Dermis microvascular lymphatic vessel endothelial cell (primary cell): ENCODE data around the gene SIGLEC5. TPM values are rescaled to one million over a fixed set of nuclear protein-coding genes. Genes with fewer than 3 reads are reported as not detected.

Source experiments
- DNase-seq, 2 donors: peaks; one replicate each; pipeline versions ENCODE4 v3.0.0 to v3.0.0-alpha.2; 2010; ENCODE audit warnings: low read depth in 2 of 2
- total RNA-seq: library from RNA; depleted of rRNA; stranded (reverse); fragments of >200 nt; gene quantifications from 2 replicates; pipeline ENCODE4 v1.2.1, GENCODE V29; 2014

SIGLEC5 gene
- total RNA-seq, 1 donor from 2014 or later: not detected

DNA sequence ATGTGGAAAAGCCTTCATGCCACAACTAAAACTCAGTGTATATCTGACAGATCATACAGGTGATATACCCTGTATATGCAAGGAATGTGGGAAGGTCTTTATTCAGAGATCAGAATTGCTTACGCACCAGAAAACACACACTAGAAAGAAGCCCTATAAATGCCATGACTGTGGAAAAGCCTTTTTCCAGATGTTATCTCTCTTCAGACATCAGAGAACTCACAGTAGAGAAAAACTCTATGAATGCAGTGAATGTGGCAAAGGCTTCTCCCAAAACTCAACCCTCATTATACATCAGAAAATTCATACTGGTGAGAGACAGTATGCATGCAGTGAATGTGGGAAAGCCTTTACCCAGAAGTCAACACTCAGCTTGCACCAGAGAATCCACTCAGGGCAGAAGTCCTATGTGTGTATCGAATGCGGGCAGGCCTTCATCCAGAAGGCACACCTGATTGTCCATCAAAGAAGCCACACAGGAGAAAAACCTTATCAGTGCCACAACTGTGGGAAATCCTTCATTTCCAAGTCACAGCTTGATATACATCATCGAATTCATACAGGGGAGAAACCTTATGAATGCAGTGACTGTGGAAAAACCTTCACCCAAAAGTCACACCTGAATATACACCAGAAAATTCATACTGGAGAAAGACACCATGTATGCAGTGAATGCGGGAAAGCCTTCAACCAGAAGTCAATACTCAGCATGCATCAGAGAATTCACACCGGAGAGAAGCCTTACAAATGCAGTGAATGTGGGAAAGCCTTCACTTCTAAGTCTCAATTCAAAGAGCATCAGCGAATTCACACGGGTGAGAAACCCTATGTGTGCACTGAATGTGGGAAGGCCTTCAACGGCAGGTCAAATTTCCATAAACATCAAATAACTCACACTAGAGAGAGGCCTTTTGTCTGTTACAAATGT, 42.7 kb downstream of the SIGLEC5 start:
- DNase-seq: no peak

DNA sequence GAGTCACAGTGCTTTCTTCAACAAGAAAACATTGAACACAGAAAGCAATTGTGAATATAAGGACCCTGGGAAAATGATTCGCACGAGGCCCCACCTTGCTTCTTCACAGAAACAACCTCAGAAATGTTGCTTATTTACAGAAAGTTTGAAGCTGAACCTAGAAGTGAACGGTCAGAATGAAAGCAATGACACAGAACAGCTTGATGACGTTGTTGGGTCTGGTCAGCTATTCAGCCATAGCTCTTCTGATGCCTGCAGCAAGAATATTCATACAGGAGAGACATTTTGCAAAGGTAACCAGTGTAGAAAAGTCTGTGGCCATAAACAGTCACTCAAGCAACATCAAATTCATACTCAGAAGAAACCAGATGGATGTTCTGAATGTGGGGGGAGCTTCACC, 43.4 kb downstream of the SIGLEC5 start:
- no peak for DNase-seq

- DNase-seq: no peak
These were observed 44.0 kb downstream of the SIGLEC5 start for GRCh38 chr19:51586103-51586728.

DNA sequence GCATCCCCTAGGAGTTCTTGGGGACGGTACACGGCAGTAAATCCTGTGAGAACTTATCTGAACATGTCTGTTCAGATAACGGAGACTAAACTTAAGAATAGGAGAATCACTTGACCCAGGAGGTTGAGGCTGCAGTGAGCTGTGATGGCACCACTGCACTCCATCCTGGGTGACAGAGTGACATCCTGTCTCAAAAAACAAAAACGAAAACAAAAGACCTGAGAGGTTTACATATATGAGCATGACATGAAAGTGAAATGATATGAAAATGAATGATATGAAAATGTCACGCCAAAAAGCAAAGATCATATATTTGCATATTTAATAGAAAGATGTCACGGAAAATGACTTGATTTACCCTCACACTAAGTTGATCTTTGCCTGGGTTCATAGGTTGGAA, 53.4 kb downstream of the SIGLEC5 start:
- no peak for DNase-seq

GRCh38 chr19:51573331-51573730, 56.9 kb downstream of the SIGLEC5 start:
- DNase-seq: peak in 1 of 2 donors; percentile 45

DNA sequence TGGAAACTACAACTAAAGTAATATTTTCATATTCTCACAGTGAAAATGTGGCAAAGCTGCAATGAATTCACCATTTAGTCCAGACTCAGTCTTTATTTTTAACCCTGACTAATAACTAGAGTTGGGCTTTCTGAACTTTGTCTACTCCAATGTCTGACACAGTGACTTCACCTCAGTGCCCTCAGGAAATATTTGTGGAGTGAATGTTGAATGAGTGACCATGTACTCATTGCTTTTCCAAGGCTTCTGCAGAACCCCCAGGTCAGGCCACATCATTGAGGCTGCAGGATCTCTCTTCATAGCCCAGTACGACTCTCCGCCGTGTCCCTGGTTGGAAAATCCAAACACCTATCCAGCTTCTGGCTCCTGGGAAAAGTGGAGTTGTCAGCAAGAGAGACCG, 57.3 kb downstream of the SIGLEC5 start:
- peak in 1 of 2 donors; percentile 76 for DNase-seq

DNA sequence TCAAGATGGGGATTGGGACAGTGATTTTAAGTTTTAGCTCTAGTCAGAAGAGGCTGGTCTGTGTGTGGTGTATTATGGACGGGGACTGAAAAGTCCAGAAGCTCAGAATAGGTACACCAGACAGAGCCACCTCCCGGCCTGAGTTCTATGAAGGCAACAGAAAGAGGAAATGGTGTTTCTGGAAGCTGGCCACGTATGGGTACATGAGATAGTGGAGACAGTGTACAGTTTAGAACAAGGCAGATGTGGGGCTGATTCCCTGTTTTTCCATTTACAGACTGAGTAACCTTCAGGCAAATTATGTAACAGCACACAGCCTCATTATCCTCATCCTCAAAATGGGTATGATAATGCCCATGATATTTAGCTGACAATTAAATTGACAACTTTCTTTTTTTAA, 57.8 kb downstream of the SIGLEC5 start:
- peak in 1 of 2 donors; percentile 65 for DNase-seq

DNA sequence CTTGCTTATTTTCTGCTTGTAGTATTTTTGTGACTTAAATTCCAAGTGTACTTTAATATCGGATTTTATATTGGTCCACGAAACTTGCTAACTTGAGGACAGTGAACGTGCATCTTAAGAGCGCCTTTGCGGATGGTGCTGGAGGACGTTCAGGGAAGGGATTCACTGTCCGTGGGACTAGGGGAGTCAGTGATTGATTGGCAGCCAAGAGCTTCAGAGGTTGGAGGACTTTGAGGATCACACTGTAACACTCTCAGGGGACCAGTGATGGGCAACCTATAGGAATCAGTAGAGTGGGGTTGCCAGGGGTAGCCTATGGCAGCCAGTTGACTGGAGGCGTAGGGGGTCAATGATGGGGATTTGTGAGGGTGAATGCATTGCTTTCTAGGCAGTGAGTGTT, 58.6 kb downstream of the SIGLEC5 start:
- peak in 1 of 2 donors; percentile 23 for DNase-seq

GRCh38 chr19:51570962-51571575, 59.1 kb downstream of the SIGLEC5 start, which contains the start of gene ZNF175:
Gene ZNF175, plus strand, starts transcription at chr19:51571283. Its CDS starts 2,047 bp downstream, at chr19:51573330.
- peak; percentile 97 to 98 for DNase-seq

DNA sequence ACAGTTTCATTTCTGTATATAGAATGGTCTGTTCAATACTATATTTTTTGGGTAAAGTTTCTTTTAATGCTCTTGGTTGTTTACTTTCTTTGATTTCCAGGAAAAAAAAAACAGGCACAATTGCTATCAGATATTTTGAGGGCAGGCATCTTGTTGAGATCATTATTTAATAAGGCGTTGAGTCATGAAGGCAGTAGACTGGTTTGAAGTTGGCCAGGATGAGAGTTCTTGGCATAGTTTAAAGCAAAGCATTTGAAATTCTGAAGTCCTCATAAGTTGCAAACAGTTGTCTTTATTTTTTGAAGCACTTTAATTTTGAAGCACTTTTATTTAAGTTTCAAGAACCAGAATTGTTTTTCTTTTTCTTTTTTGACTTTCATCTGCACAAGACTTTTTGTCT, 61.7 kb downstream of the SIGLEC5 start:
- no peak for DNase-seq

- no peak for DNase-seq
These were observed 62.6 kb downstream of the SIGLEC5 start for GRCh38 chr19:51567583-51567982.

GRCh38 chr19:51566489-51567100, 63.6 kb downstream of the SIGLEC5 start:
- no peak for DNase-seq

DNA sequence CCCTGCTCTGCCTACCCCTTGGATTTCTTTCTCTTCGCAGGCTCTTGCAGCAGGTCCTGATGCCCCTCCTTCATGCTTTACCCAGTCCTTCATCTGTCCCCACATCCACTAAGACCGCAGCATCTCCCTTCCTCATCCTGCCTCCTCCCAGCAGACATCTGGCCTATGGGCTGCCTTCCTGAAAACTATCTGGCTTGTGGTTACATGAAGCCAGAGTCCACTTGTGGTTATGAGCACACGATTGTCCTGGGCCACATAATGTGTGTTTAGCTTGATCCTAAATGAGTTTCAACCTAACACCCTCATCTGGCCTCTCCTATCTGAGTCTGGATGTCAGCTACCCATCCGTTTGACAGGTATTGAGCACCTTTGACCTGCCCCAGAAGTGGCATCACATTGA, 64.6 kb downstream of the SIGLEC5 start:
- no peak for DNase-seq

DNA sequence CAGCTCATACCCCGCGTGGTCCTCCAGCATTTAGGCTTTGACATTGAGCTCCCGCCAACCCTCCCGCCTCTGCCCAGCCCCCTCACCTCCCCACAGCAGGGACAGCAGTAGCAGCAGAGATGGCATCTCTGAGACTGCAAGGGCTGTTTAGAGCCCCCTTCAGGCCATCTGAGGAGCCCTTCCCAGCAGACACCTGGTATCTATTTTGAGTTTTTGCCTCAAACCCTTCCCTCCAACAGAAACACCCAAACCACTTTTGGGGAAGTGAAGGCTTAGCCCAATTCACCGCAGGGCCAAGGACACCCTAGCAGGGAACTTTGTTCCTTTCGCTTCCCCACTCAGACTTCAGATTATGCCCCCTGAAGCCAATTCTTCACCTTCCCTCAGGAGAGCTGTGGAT, 65.4 kb downstream of the SIGLEC5 start:
- DNase-seq: no peak

Other genes with a start within 250 kb of the SIGLEC5 start
- not detected in 2 replicates for gene LIM2, start 242.4 kb downstream of the SIGLEC5 start, total RNA-seq
- not detected in 2 replicates for gene C19orf84, start 239.8 kb downstream of the SIGLEC5 start, total RNA-seq
- not detected in 2 replicates for gene SIGLEC10, start 212.8 kb downstream of the SIGLEC5 start, total RNA-seq
- not detected in 2 replicates for gene SIGLEC8, start 171.9 kb downstream of the SIGLEC5 start, total RNA-seq
- gene CEACAM18, start 151.9 kb downstream of the SIGLEC5 start, total RNA-seq: not detected in 2 replicates
- gene SIGLEC12, start 128.6 kb downstream of the SIGLEC5 start, total RNA-seq: not detected in 2 replicates
- gene SIGLEC6, start 98.7 kb downstream of the SIGLEC5 start, total RNA-seq: not detected in 2 replicates
- 2.1 and 3.9 TPM in 2 replicates for gene ZNF175, start 59.1 kb downstream of the SIGLEC5 start, total RNA-seq
- under 0.01 TPM in 1 of 2 replicates, not detected in the other for gene SIGLEC14, start 16.4 kb upstream of the SIGLEC5 start, total RNA-seq
- 3.5 and 5.6 TPM in 2 replicates for gene SPACA6, start 62.9 kb upstream of the SIGLEC5 start, total RNA-seq
- not detected in 2 replicates for gene HAS1, start 93.6 kb upstream of the SIGLEC5 start, total RNA-seq
- gene FPR1, start 121.5 kb upstream of the SIGLEC5 start, total RNA-seq: not detected in 2 replicates
- not detected in 2 replicates for gene FPR2, start 130.8 kb upstream of the SIGLEC5 start, total RNA-seq
- gene FPR3, start 164.8 kb upstream of the SIGLEC5 start, total RNA-seq: under 0.01 and 0.13 TPM in 2 replicates